ENCODE results near the gene RBM33.

Gene RBM33

DNA sequence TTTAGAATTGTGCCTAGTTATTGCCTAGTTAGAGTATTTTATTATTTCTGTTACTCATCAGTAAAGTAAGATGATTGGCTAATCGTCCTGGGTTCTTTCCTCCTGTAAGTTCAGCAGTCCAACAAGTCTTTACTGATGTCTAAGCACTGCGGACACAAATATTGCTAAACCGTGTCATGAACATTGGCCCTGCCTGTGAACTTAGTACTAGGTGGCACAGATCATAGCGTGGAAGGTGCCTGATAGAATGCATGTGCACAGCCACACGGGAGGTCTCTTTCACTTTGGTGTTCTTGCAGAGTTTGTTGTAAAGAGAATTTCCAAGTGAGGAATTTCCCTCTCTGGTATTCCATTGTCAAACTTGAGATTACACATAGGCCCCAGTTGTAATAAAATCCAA lies 38.0 kb downstream of the RBM33 start:
- Histone ChIP-seq H3K27me3 (ENCODE audit: insufficient read depth, low read depth) (no peaks in the 10 kb centered on the region), H3K79me2 (ENCODE audit: insufficient read depth, low read depth) (peaks cover 78% of the 10 kb centered on the region; the same call in 1 of the 2 replicates), H3K4me2 (no peak overlapping the region), H3K9ac (no peak overlapping the region), H3K4me3 (IDR thresholded peaks at IDR 0.05; ENCODE audit: insufficient read depth, low read depth, low read length) (no peak overlapping the region), H2AFZ (ENCODE audit: low read depth) (no peak overlapping the region), H3K36me3 (ENCODE audit: insufficient read depth) (no peaks in the 10 kb centered on the region; the same call in 1 of the 2 replicates), H4K20me1 (ENCODE audit: insufficient read depth) (peaks cover 9% of the 10 kb centered on the region; the same call in 1 of the 2 replicates), H3K27ac (no peak overlapping the region), H3K4me1 (ENCODE audit: low read depth, poor library complexity, severe bottlenecking) (peaks cover 2% of the 10 kb centered on the region)
- TF ChIP-seq, protein P1, sequence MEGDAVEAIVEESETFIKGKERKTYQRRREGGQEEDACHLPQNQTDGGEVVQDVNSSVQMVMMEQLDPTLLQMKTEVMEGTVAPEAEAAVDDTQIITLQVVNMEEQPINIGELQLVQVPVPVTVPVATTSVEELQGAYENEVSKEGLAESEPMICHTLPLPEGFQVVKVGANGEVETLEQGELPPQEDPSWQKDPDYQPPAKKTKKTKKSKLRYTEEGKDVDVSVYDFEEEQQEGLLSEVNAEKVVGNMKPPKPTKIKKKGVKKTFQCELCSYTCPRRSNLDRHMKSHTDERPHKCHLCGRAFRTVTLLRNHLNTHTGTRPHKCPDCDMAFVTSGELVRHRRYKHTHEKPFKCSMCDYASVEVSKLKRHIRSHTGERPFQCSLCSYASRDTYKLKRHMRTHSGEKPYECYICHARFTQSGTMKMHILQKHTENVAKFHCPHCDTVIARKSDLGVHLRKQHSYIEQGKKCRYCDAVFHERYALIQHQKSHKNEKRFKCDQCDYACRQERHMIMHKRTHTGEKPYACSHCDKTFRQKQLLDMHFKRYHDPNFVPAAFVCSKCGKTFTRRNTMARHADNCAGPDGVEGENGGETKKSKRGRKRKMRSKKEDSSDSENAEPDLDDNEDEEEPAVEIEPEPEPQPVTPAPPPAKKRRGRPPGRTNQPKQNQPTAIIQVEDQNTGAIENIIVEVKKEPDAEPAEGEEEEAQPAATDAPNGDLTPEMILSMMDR (conservative IDR thresholded peaks at IDR 0.05; ENCODE audit: low read depth, low read length) = no peak

DNA sequence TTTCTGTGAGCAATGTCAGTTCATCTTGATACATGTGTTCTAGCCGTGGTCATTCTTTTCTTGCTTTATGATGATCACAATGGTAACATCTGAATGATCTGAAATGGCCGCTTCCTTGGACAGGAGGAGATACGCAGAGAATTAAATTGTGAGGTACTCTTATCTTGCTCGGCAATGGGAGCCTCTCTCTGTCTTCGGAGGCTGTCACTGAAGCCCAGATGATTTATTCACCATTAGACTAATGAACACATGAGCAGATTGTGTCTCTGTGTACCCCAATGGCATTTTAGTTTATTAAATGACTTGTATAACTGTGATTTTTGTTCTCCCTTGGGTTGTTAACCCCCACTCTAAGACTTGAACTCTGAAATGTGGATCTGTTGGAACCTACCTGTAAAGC lies 38.6 kb downstream of the RBM33 start:
- no peak overlapping the region for H2AFZ ChIP-seq (ENCODE audit: low read depth)
- H3K9ac ChIP-seq = no peak overlapping the region
- no peaks in the 10 kb centered on the region; the same call in 1 of the 2 replicates for H3K36me3 ChIP-seq (ENCODE audit: insufficient read depth)
- H3K4me2 ChIP-seq = no peak overlapping the region
- H3K4me3 ChIP-seq (IDR thresholded peaks at IDR 0.05; ENCODE audit: insufficient read depth, low read depth, low read length) = no peak overlapping the region
- H4K20me1 ChIP-seq (ENCODE audit: insufficient read depth) = peaks cover 9% of the 10 kb centered on the region; the same call in 1 of the 2 replicates
- no peaks in the 10 kb centered on the region for H3K4me1 ChIP-seq (ENCODE audit: low read depth, poor library complexity, severe bottlenecking)
- H3K79me2 ChIP-seq (ENCODE audit: insufficient read depth, low read depth) = peaks cover 72% of the 10 kb centered on the region; the same call in 1 of the 2 replicates
- H3K27me3 ChIP-seq (ENCODE audit: insufficient read depth, low read depth) = no peaks in the 10 kb centered on the region
- no peak overlapping the region for H3K27ac ChIP-seq
- TF ChIP-seq, protein P1 (conservative IDR thresholded peaks at IDR 0.05; ENCODE audit: low read depth, low read length) = no peak

DNA sequence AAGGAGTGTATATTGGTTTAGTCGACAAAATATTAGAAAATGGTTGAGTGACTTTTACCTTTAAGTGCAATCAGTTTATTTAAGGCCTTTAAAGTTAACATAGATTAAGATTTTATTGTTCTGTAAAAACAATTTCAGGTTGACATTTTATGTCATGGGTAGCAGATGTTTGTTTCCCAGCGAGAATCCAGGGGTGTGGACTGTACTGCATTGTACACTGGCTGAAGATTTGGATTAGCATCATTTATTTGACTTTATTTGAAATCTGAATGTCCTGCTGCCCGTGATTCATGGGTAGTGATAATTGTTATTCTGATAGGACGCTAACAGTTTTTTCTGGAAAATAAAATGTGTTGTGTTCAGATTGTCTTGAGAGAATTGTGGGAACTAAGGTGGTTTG lies 39.3 kb downstream of the RBM33 start:
- Histone ChIP-seq H3K36me3 (ENCODE audit: insufficient read depth) (no peaks in the 10 kb centered on the region; the same call in 1 of the 2 replicates), H3K9ac (no peak overlapping the region), H3K4me3 (IDR thresholded peaks at IDR 0.05; ENCODE audit: insufficient read depth, low read depth, low read length) (no peak overlapping the region), H4K20me1 (ENCODE audit: insufficient read depth) (peaks cover 9% of the 10 kb centered on the region; the same call in 1 of the 2 replicates), H3K27me3 (ENCODE audit: insufficient read depth, low read depth) (no peaks in the 10 kb centered on the region), H3K27ac (no peak overlapping the region), H2AFZ (ENCODE audit: low read depth) (no peak overlapping the region), H3K4me2 (no peak overlapping the region), H3K4me1 (ENCODE audit: low read depth, poor library complexity, severe bottlenecking) (no peaks in the 10 kb centered on the region), H3K79me2 (ENCODE audit: insufficient read depth, low read depth) (peaks cover 74% of the 10 kb centered on the region)
- TF ChIP-seq, protein P1 (conservative IDR thresholded peaks at IDR 0.05; ENCODE audit: low read depth, low read length) = no peak

DNA sequence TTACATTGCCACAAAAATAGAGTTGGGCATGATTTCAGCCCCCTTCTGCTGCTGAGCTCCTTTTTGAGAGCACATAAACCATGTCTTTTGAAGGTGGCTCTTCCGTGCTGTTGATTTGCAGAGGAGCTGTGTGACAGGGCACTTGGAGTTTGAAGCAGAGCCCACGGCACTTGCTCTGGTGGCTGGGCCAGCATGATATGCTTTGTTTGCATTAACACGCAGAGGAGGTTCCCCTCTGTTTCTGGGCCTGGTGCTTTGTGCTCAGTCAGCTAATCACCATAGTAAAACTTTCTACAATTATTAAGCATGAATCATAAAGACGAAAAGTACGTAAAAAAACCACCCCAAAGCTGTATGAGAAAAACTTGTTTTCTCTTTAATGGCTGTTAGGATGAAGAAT lies 40.1 kb downstream of the RBM33 start:
- H3K36me3 ChIP-seq (ENCODE audit: insufficient read depth) = no peaks in the 10 kb centered on the region; the same call in 1 of the 2 replicates
- H3K79me2 ChIP-seq (ENCODE audit: insufficient read depth, low read depth) = peaks cover 70% of the 10 kb centered on the region
- no peak overlapping the region for H3K4me2 ChIP-seq
- no peak overlapping the region for H3K4me3 ChIP-seq (IDR thresholded peaks at IDR 0.05; ENCODE audit: insufficient read depth, low read depth, low read length)
- no peak overlapping the region for H3K9ac ChIP-seq
- H3K27ac ChIP-seq = no peak overlapping the region
- peaks cover 9% of the 10 kb centered on the region; the same call in 1 of the 2 replicates for H4K20me1 ChIP-seq (ENCODE audit: insufficient read depth)
- TF ChIP-seq, protein P1 (conservative IDR thresholded peaks at IDR 0.05; ENCODE audit: low read depth, low read length) = no peak
- H3K4me1 ChIP-seq (ENCODE audit: low read depth, poor library complexity, severe bottlenecking) = no peaks in the 10 kb centered on the region
- no peaks in the 10 kb centered on the region for H3K27me3 ChIP-seq (ENCODE audit: insufficient read depth, low read depth)
- no peak overlapping the region for H2AFZ ChIP-seq (ENCODE audit: low read depth)

Measured in KMS-11 (cell line).